Measurements from ENCODE around the gene GOLGA2.

Gene GOLGA2

DNA sequence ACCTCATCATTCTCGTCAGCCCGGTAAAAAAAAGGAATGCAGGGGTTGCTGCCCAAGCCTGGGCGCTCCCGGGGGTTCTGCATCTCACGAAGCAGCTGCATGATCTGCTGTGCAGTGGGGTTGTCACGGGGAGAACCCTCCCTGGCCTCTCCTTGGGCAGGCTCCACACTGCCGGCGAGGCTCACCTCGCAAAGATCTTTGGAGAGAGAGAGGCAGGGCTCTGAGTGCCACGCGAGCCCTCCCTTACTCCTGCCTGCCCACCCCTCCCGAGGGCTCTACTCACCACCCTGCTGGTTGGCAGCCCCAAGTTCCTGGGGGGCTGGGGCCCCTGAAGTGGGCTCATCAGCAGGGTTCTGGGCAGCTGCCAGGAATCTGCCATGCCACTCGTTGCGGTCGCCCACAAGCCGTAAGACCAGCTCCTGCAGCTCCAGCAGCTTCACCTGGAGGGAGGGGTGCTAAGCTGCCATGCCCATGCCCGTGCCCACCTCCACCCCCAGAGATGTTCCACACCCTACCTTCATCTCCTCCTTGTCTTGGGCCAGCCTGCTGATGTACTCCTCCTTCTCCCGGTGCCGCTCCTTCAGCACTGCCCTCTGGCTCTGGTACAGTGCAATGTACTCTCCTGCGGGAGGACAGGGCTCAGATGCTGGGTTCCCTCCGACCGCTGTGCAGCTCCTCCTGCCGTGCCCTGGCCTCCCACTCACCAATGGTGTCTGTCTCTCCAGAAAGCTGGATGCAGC lies 18.6 kb downstream of the GOLGA2 start:
- DNase-seq (ENCODE audit: low spot score), result no peak
- TF ChIP-seq, protein P1, sequence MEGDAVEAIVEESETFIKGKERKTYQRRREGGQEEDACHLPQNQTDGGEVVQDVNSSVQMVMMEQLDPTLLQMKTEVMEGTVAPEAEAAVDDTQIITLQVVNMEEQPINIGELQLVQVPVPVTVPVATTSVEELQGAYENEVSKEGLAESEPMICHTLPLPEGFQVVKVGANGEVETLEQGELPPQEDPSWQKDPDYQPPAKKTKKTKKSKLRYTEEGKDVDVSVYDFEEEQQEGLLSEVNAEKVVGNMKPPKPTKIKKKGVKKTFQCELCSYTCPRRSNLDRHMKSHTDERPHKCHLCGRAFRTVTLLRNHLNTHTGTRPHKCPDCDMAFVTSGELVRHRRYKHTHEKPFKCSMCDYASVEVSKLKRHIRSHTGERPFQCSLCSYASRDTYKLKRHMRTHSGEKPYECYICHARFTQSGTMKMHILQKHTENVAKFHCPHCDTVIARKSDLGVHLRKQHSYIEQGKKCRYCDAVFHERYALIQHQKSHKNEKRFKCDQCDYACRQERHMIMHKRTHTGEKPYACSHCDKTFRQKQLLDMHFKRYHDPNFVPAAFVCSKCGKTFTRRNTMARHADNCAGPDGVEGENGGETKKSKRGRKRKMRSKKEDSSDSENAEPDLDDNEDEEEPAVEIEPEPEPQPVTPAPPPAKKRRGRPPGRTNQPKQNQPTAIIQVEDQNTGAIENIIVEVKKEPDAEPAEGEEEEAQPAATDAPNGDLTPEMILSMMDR (IDR thresholded peaks at IDR 0.05; ENCODE audit: extremely low read depth, missing control alignments), result no peak

DNA sequence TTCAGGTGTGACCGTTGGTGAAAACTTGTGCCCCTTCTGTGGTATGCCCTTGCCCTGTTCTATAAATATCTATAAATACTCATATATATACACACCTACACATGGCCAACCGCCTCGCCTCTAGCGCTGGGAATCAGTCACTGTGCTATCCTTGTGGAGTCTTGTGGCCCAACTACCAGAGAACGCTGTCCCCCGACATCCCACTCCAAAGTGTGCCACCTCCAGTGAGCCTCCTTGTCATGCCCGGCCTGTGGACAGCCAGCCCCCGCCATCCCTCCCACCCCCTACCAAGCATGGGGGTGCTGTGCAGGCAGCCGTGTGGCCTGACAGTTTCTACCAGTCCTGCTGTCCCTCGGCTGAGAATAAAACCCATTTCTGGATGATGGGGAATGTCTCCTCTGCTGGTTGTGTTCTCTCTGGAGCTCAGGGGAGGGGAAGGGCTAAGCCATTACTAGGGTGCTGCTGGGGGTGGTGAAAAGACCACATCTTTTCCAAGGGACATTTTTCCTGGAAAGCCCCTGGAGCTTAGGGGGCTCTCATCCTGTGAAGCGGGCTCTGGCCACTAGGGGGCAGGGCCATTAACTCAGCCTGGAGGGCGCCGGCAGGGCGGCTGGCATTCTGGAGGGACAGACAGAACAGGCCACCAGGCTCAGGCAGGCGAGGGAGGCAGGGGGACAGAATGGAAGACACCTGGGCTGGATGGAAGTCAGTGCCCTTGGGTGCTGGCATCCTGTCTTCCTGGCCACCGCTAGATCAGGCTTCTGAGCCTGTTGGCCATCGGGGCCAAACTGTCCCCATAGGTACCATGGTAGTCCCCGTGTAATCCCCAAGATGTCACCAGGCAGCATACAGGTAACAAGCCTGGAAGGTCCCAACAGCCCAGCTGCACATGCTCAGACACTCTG lies 20.7 kb downstream of the GOLGA2 start:
- TF ChIP-seq, protein P1 (IDR thresholded peaks at IDR 0.05; ENCODE audit: extremely low read depth, missing control alignments), result peak; percentile 75

DNA sequence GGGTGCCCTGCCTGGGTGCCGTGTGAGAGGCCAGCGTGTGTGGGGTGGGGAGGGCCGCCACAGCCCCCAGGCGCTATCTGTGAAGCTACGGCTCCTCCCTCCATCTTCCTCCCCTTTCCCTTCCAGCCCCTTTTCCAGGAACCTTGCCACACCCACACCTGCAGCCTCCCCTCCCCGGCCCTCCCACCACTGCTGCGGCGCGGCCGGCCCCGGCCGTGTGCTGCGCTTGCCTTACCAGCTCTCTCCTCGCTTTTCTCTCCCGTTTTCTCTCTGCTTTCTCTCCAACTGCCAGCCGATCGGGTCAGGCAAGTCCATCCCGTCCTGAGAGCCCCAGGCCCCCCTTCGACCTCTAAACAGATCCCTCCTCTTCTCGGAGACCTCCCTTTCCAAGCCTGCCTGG lies 21.4 kb downstream of the GOLGA2 start:
- no peak for DNase-seq (ENCODE audit: low spot score)
- TF ChIP-seq, protein P1 (IDR thresholded peaks at IDR 0.05; ENCODE audit: extremely low read depth, missing control alignments), result no peak

More for the DNA sequence above, 20.7 kb downstream of the GOLGA2 start:
- DNase-seq (ENCODE audit: low spot score), result peak; percentile 82

DNA sequence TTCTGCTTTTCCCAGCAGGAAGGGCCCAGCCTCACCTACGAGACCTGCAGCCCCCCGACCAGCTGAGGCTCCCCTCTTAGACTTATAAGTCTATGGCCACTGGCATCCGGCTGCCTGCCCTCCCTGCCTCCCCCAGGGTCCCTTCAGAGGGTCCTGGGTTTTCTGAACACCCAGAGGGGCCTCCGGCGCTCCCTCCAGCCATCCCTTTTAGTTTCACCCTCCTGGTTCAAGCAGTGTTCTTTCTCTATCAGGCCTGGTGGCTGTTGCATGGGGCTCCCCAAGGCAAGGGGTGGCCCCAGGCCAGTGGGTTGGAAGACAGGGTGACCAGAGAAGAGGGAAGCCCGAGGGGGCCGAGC lies 21.8 kb downstream of the GOLGA2 start:
- TF ChIP-seq, protein P1 (IDR thresholded peaks at IDR 0.05; ENCODE audit: extremely low read depth, missing control alignments), result no peak
- no peak for DNase-seq (ENCODE audit: low spot score)

DNA sequence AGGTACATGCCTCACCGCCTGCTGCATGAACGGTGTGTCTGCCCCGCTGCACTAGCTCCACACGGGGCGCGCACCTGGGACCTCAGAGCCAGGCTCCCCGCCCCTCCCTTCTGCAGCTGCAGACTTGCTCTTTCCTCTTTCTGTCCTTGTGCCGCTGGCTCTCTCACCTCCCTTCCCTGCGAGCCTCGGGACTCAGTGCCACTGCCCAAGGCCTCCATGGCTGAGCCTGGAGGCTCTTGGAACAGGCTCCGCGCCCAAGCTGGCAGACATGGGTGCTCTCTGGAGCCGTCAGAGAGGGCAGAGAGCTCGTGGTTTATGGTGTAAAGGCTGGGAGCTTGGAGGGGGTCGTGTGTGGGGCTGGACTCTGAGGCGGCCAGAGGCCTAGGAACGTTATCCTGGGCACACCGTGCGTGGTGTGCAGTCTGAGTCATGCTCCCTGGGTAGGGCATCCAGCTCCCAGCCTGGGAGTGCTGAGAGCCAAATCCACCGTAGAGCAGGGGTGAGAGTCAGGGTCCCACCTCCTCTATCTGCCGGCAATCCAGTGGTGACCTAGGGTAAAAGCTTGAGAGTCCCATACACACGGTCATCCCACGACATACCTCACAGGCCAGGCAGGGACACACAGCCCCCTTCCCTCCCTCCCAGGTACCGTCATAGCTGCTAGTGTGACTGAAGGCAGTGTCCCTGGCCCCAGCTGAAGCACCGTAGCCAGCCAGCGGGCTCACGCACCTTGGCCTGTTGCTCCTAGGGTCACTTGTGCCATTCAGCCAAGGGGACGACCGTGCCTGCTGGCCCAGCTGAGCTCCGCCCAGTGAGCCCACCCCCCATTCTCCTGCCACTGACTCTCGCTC lies 22.4 kb downstream of the GOLGA2 start:
- TF ChIP-seq, protein P1 (IDR thresholded peaks at IDR 0.05; ENCODE audit: extremely low read depth, missing control alignments), result no peak
- DNase-seq (ENCODE audit: low spot score), result no peak

DNA sequence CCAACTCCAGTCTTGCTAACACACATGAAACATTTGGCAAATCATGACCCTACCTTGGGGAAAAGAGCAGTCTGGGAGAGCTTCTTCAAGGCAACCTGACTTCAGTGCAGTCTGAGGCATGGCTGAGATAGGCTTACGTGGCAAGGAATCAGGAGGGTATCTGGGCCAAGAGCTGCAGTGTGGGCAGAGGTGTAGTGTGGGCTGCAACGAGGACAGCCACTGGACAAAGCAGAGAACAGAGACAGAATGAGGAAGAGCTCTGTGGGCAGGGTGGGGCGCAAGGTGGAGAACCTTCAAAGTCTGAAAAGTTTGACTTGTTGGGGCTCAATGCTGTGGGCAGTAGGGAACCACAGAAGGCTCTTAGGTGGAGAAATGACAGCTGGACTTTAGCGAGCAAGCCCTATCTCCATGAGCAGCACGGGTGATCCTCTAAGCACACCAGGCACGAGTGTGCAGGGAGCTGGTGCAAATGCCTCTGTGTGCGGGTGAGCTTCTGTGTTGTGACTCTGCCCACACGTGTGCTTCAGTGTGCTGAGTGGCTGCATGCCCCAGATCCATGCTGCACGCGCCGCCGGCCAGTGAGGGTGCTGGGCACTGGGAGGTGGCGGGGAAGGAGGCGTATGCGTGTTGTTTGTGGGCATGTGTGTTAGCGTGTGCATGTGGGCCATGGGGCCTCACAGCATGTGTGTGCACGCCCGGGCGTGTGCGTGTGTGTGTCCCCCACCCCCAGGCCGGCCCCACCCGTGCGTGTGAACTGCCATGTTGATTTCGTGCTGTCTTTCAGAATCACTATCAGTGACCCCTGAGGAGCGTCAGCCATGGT lies 23.3 kb downstream of the GOLGA2 start:
- no peak for DNase-seq (ENCODE audit: low spot score)
- TF ChIP-seq, protein P1 (IDR thresholded peaks at IDR 0.05; ENCODE audit: extremely low read depth, missing control alignments), result no peak
